Prostate gland (tissue), 2 donors: ENCODE data around the gene BCL7C.

Experiments
- CTCF ChIP-seq, 4 experiments: fragments of 200-600 bp in 2 of 4; fragments of 450-650 bp in 2 of 4; sonication (generic) in 2 of 4; IDR thresholded peaks; 1 replicate in 3 of 4; 2 replicates in 1 of 4; pipeline ENCODE4 v1.5.1; 2016 to 2019; ENCODE audit warnings: antibody characterized with exemption in 4 of 4, mild to moderate bottlenecking in 2 of 4, moderate library complexity in 2 of 4
- POLR2A ChIP-seq: fragments of 450-650 bp; IDR thresholded peaks from one replicate; pipeline ENCODE4 v1.6.1; 2016; ENCODE audit warnings: antibody characterized with exemption, mild to moderate bottlenecking
- POLR2AphosphoS5 ChIP-seq: sonication (generic); formaldehyde crosslinking; IDR thresholded peaks from one replicate; pipeline ENCODE4 v1.6.1; 2017; ENCODE audit warnings: antibody characterized with exemption

GRCh38 chr16:30876867-30877266 lies 17.0 kb downstream of the BCL7C start:
- TF ChIP-seq CTCF (IDR thresholded peaks at IDR 0.05) (no peak), POLR2AphosphoS5 (no peak), POLR2A (no peak)
